ENCODE data around the gene ATXN2L. TPM values are rescaled to one million over a fixed set of nuclear protein-coding genes. Genes with fewer than 3 reads are reported as not detected.
"Not testable (repeated sequence)": the region's sequence is repeated elsewhere in the genome, so short reads cannot be mapped to it uniquely, and the experiment has no call there.

ATXN2L gene
- total RNA-seq, 1 experiment from 2014 or later, result 309 TPM

- no peak overlapping the region for H2BK20ac ChIP-seq (ENCODE audit: low read depth, low read length, poor library complexity, severe bottlenecking)
- DNase-seq, result no peak
- H3T11ph ChIP-seq (ENCODE audit: low read length), result no peak overlapping the region
- H3K9me3 ChIP-seq (ENCODE audit: control insufficient read depth, low read depth, low read length), result no peaks in the 10 kb centered on the region
- H2BK12ac ChIP-seq (ENCODE audit: insufficient read length, low read depth, low read length), result no peak overlapping the region
- H3K56ac ChIP-seq (ENCODE audit: insufficient read length, low read depth, low read length), result no peak overlapping the region
- H3K14ac ChIP-seq (ENCODE audit: insufficient read depth, low read length), result no peak overlapping the region
- no peak overlapping the region for H2AK5ac ChIP-seq (ENCODE audit: insufficient read length, low read length)
- peaks cover 9% of the 10 kb centered on the region; the same call in 1 of the 2 replicates for H3K79me2 ChIP-seq (ENCODE audit: insufficient read depth, low read length)
- no peaks in the 10 kb centered on the region for H3K27me3 ChIP-seq (ENCODE audit: insufficient read depth, low read length)
- no peak for TF ChIP-seq CTCF (conservative IDR thresholded peaks at IDR 0.05)
- Mint-ChIP-seq H3K9me3 (no peaks in the 10 kb centered on the region), H3K27me3 (ENCODE audit: low read depth) (no peaks in the 10 kb centered on the region; the same call in 1 of the 2 replicates), H3K4me1 (peaks cover 9 to 18% of the 10 kb centered on the region in 2 experiments), H3K4me3 (peak overlapping the region; percentile 22 to 54; a peak in 2 of 5 replicates), H3K36me3 (ENCODE audit: insufficient read depth in 1 of 3, low read depth in 3 of 3) (peaks cover 24 to 44% (median 44%) of the 10 kb centered on the region in 3 experiments), H3K27ac (no peak overlapping the region)
- no peak overlapping the region for H2BK5ac ChIP-seq (ENCODE audit: insufficient read length, low read length)
- H2AFZ ChIP-seq (ENCODE audit: low read length), result no peak overlapping the region
- H3K23ac ChIP-seq (ENCODE audit: insufficient read length, low read depth, low read length), result no peak overlapping the region
- peaks cover 1% of the 10 kb centered on the region for H4K20me1 ChIP-seq (ENCODE audit: control insufficient read depth, insufficient read depth, insufficient read length)
- no peak overlapping the region for H3K27ac ChIP-seq (ENCODE audit: insufficient read length, low read depth, low read length)
- peaks cover 1% of the 10 kb centered on the region; the same call in 1 of the 2 replicates for H3K4me1 ChIP-seq (ENCODE audit: insufficient read depth, low read length)
- H4K5ac ChIP-seq (ENCODE audit: insufficient read length, low read depth, low read length), result no peak overlapping the region
- H4K8ac ChIP-seq (replicated peaks; ENCODE audit: insufficient read length, low read depth, low read length), result no peak overlapping the region
- H3K4me2 ChIP-seq (ENCODE audit: insufficient read depth, insufficient read length, low read length), result no peak overlapping the region
- peaks cover 9% of the 10 kb centered on the region for H3K23me2 ChIP-seq (ENCODE audit: insufficient read length, low read depth, low read length, poor library complexity, severe bottlenecking)
- no peak overlapping the region for H2BK15ac ChIP-seq (ENCODE audit: low read depth, low read length)
- WGBS (ENCODE audit: extremely low coverage, insufficient read length, low lambda C conversion rate), result no CpG with 5 or more reads among the region's 13 CpGs
- H3K4ac ChIP-seq (ENCODE audit: low read depth, low read length), result no peak overlapping the region
- H4K91ac ChIP-seq (ENCODE audit: insufficient read length, low read depth, low read length), result no peak overlapping the region
- no peak overlapping the region for H3K9ac ChIP-seq (ENCODE audit: extremely low read depth, insufficient read length, low read length)
- H3K18ac ChIP-seq (ENCODE audit: insufficient read length, low read depth, low read length), result no peak overlapping the region
- peaks cover 3% of the 10 kb centered on the region for H3K79me1 ChIP-seq (ENCODE audit: insufficient read depth, low read depth, low read length, poor library complexity, severe bottlenecking)
- no peak overlapping the region for H2BK120ac ChIP-seq (ENCODE audit: low read depth, low read length, poor library complexity, severe bottlenecking)
Measured at GRCh38 chr16:28867241-28867640, 44.4 kb downstream of the ATXN2L start.

- H3K27ac Mint-ChIP-seq; H2BK12ac ChIP-seq (ENCODE audit: insufficient read length, low read depth, low read length); H3K23ac ChIP-seq (ENCODE audit: insufficient read length, low read depth, low read length); H3K27ac ChIP-seq (ENCODE audit: insufficient read length, low read depth, low read length); H3K56ac ChIP-seq (ENCODE audit: insufficient read length, low read depth, low read length); H3K9ac ChIP-seq (ENCODE audit: extremely low read depth, insufficient read length, low read length); H3K9me3 Mint-ChIP-seq; H2BK5ac ChIP-seq (ENCODE audit: insufficient read length, low read length); DNase-seq; H3K9me3 ChIP-seq (ENCODE audit: control insufficient read depth, low read depth, low read length); H4K91ac ChIP-seq (ENCODE audit: insufficient read length, low read depth, low read length); H3K4me3 Mint-ChIP-seq; H2BK20ac ChIP-seq (ENCODE audit: low read depth, low read length, poor library complexity, severe bottlenecking); H3K27me3 Mint-ChIP-seq (ENCODE audit: low read depth); H3K23me2 ChIP-seq (ENCODE audit: insufficient read length, low read depth, low read length, poor library complexity, severe bottlenecking); H3T11ph ChIP-seq (ENCODE audit: low read length); H3K4me1 ChIP-seq (ENCODE audit: insufficient read depth, low read length); H4K8ac ChIP-seq (replicated peaks; ENCODE audit: insufficient read length, low read depth, low read length); H3K27me3 ChIP-seq (ENCODE audit: insufficient read depth, low read length); H3K79me2 ChIP-seq (ENCODE audit: insufficient read depth, low read length); H3K14ac ChIP-seq (ENCODE audit: insufficient read depth, low read length); H2BK120ac ChIP-seq (ENCODE audit: low read depth, low read length, poor library complexity, severe bottlenecking); H3K18ac ChIP-seq (ENCODE audit: insufficient read length, low read depth, low read length); H4K20me1 ChIP-seq (ENCODE audit: control insufficient read depth, insufficient read depth, insufficient read length); H2BK15ac ChIP-seq (ENCODE audit: low read depth, low read length); H2AFZ ChIP-seq (ENCODE audit: low read length); H3K79me1 ChIP-seq (ENCODE audit: insufficient read depth, low read depth, low read length, poor library complexity, severe bottlenecking); H3K4ac ChIP-seq (ENCODE audit: low read depth, low read length); H3K4me2 ChIP-seq (ENCODE audit: insufficient read depth, insufficient read length, low read length); H2AK5ac ChIP-seq (ENCODE audit: insufficient read length, low read length); H4K5ac ChIP-seq (ENCODE audit: insufficient read length, low read depth, low read length): not testable (repeated sequence)
- H3K36me3 Mint-ChIP-seq (ENCODE audit: insufficient read depth in 1 of 3, low read depth in 3 of 3), result peaks cover 24 to 48% (median 44%) of the 10 kb centered on the region in 3 experiments
- no CpG with 5 or more reads among the region's 9 CpGs for WGBS (ENCODE audit: extremely low coverage, insufficient read length, low lambda C conversion rate)
- peaks cover 9 to 18% of the 10 kb centered on the region in 2 experiments for H3K4me1 Mint-ChIP-seq
Measured at GRCh38 chr16:28867646-28868045, 44.8 kb downstream of the ATXN2L start.

Measured in H9 (cell line).